ENCODE results near the gene DDIT3. TPM values are rescaled to one million over a fixed set of nuclear protein-coding genes. Genes with fewer than 3 reads are reported as not detected.
"Not testable (repeated sequence)": the region's sequence is repeated elsewhere in the genome, so short reads cannot be mapped to it uniquely, and the experiment has no call there.

DDIT3 gene, protein sequence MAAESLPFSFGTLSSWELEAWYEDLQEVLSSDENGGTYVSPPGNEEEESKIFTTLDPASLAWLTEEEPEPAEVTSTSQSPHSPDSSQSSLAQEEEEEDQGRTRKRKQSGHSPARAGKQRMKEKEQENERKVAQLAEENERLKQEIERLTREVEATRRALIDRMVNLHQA
- 18.5 TPM for polyA plus RNA-seq (2013, experiment 1 of 2)
- 16.4 TPM for polyA plus RNA-seq (2013, experiment 2 of 2)

DNA sequence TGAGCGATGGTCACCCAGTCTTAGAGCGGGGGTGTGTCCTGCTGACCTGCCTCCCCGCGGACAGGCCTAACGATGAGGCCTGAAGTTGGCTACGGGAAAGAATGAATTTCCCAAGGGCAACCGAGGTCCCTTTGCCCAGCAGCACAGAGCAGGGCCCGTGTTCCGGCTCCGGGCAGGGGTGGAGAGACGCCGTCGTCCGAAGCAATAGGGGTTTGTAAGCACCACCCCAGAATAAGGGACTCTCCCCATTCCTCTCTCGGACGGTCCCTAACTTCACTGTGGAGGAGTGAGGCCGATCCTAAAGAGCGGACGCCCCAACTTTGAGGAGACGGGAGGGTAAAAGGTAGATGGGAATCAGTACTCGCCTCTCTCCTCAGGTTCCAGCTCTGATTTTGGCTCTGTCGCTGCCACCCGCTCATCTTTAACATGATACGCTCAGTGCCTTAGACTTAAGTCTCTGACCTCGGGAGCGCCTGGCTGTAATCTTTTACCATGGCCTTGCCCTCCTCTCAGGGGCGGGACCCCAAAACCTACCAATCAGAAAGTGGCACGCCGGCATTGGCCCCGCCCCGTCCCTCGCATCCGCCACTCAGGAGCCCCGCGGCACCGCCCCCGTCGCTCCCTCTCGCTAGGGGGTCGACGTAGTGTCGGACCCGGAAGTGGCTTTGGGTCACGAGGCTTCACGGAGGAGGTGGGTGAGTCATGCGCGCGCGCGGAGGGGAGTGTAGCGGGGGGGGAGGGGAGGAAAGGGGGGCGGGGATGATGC is at the start of gene DDIT3:
TSS of gene DDIT3 (minus strand) at position 462 of the 766 bp plus-strand sequence. CDS start 3,108 bp downstream, outside the sequence.
- Histone ChIP-seq H3K4me1 (ENCODE audit: control insufficient read depth, insufficient read depth, low read length, poor library complexity, severe bottlenecking) (peaks cover 49% of the 10 kb centered on the region), H3K27ac (ENCODE audit: low read depth, low read length, severe bottlenecking) (peak within 1 kb of the TSS; percentile 98), H3K4me3 (ENCODE audit: extremely low read depth, insufficient read depth, low read length, poor library complexity, severe bottlenecking) (peak within 1 kb of the TSS; percentile 92), H3K36me3 (ENCODE audit: control insufficient read depth, insufficient read depth, low read length) (peaks cover 58% of the 10 kb centered on the region), H3K9me3 (ENCODE audit: control insufficient read depth, low read length) (no peaks in the 10 kb centered on the region)
- WGBS, 2 experiments (ENCODE audit: insufficient coverage in 2 of 2), result 0 to 3% methylated on average over 26 to 27 of the region's 52 CpGs

DNA sequence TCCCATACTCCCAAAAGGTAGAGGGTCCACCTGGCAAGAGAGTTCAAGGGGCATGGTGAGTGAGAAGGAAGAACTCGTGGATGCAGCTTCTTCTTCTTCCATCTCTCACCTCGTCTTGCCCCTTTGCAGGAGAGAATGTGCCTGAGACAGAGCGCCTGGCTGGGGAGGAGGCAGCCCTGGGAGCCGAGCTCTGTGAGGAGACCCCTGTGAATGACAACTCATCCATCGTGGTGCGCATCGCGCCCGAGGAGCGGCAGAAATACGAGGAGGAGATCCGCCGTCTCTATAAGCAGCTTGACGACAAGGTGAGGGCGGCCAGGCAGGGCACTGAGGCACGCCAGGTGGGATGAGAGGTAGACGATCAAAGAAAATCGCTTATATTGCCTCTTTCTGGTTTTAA is 49.5 kb upstream of the DDIT3 start:
- H3K4me3 ChIP-seq (ENCODE audit: extremely low read depth, insufficient read depth, low read length, poor library complexity, severe bottlenecking), result no peak overlapping the region
- H3K27ac ChIP-seq (ENCODE audit: low read depth, low read length, severe bottlenecking), result no peak overlapping the region
- no peaks in the 10 kb centered on the region for H3K36me3 ChIP-seq (ENCODE audit: control insufficient read depth, insufficient read depth, low read length)
- H3K4me1 ChIP-seq (ENCODE audit: control insufficient read depth, insufficient read depth, low read length, poor library complexity, severe bottlenecking), result no peaks in the 10 kb centered on the region
- 96 to 98% methylated on average over 13 to 15 of the region's 18 CpGs for WGBS, 2 experiments (ENCODE audit: insufficient coverage in 2 of 2)
- H3K9me3 ChIP-seq (ENCODE audit: control insufficient read depth, low read length), result no peaks in the 10 kb centered on the region

DNA sequence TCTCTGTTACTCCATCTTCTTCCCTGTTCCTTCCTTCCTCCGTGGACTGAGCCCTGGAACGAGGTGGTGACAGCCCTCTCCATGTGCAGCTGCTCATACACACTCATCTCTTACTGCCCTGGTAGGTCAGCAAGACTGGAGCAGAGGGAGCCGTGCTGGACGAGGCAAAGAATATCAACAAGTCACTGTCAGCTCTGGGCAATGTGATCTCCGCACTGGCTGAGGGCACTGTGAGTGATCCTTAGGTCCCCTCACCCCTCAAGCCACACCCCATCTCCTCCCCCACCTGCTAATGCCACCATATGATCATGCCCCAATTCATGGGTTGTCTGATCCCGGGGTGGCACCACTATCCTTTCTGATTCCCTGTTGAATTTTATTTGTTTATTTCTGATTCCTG is 48.5 kb upstream of the DDIT3 start:
- Histone ChIP-seq H3K4me1 (ENCODE audit: control insufficient read depth, insufficient read depth, low read length, poor library complexity, severe bottlenecking) (no peaks in the 10 kb centered on the region), H3K27ac (ENCODE audit: low read depth, low read length, severe bottlenecking) (no peak overlapping the region), H3K36me3 (ENCODE audit: control insufficient read depth, insufficient read depth, low read length) (no peaks in the 10 kb centered on the region), H3K9me3 (ENCODE audit: control insufficient read depth, low read length) (no peaks in the 10 kb centered on the region), H3K4me3 (ENCODE audit: extremely low read depth, insufficient read depth, low read length, poor library complexity, severe bottlenecking) (no peak overlapping the region)
- 90% methylated on average over 3 to 5 of the region's 6 CpGs for WGBS, 2 experiments (ENCODE audit: insufficient coverage in 2 of 2)

DNA sequence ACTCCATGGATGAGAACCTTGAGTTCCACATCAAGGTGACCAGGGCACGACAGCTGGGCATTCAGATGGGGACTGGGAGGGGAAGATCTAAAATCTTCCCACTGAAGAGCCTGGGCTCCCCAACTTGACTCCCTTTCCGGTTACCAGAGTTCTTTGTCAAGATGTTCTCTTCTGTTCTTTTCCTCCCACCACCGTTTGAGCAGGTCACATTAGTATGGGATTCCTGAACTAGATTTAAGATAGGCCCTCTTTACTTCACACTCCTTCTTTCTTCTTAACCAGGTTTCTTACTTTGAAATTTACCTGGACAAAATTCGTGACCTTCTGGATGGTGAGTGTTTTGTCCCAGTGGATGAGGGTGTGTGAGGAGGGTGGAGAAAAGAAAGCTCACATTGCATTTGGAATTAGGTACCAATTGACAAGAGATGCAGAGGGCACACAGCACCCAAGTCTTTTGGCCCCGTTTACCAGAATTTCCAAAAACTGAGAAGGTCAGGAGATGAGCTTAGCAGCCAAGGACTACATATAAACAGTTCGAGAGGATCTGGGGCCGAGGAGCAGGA is 43.9 kb upstream of the DDIT3 start:
- H3K4me1 ChIP-seq (ENCODE audit: control insufficient read depth, insufficient read depth, low read length, poor library complexity, severe bottlenecking), result peaks cover 5% of the 10 kb centered on the region
- no peaks in the 10 kb centered on the region for H3K36me3 ChIP-seq (ENCODE audit: control insufficient read depth, insufficient read depth, low read length)
- WGBS, 2 experiments (ENCODE audit: insufficient coverage in 2 of 2), result 81 to 87% methylated on average over 5 of the region's 7 CpGs
- H3K4me3 ChIP-seq (ENCODE audit: extremely low read depth, insufficient read depth, low read length, poor library complexity, severe bottlenecking), result no peak overlapping the region
- no peaks in the 10 kb centered on the region for H3K9me3 ChIP-seq (ENCODE audit: control insufficient read depth, low read length)
- no peak overlapping the region for H3K27ac ChIP-seq (ENCODE audit: low read depth, low read length, severe bottlenecking)

DNA sequence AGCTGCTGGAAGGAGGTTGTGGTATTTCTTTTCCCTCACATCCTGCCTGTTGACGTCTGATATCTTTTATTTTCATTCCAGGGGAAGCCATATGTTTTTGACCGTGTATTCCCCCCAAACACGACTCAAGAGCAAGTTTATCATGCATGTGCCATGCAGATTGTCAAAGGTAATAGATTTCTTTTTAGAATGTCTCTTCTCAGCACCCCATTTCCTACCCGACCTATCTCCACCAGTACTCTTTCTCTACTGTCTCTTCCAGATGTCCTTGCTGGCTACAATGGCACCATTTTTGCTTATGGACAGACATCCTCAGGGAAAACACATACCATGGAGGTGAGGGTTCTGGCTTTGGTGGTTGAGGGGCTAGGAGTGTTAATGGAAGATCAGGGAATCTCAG is 43.0 kb upstream of the DDIT3 start:
- no peaks in the 10 kb centered on the region for H3K36me3 ChIP-seq (ENCODE audit: control insufficient read depth, insufficient read depth, low read length)
- H3K27ac ChIP-seq (ENCODE audit: low read depth, low read length, severe bottlenecking), result no peak overlapping the region
- peaks cover 5% of the 10 kb centered on the region for H3K4me1 ChIP-seq (ENCODE audit: control insufficient read depth, insufficient read depth, low read length, poor library complexity, severe bottlenecking)
- no peak overlapping the region for H3K4me3 ChIP-seq (ENCODE audit: extremely low read depth, insufficient read depth, low read length, poor library complexity, severe bottlenecking)
- no peaks in the 10 kb centered on the region for H3K9me3 ChIP-seq (ENCODE audit: control insufficient read depth, low read length)
- 92 to 100% methylated on average over 1 to 3 of the region's 4 CpGs for WGBS, 2 experiments (ENCODE audit: insufficient coverage in 2 of 2)

DNA sequence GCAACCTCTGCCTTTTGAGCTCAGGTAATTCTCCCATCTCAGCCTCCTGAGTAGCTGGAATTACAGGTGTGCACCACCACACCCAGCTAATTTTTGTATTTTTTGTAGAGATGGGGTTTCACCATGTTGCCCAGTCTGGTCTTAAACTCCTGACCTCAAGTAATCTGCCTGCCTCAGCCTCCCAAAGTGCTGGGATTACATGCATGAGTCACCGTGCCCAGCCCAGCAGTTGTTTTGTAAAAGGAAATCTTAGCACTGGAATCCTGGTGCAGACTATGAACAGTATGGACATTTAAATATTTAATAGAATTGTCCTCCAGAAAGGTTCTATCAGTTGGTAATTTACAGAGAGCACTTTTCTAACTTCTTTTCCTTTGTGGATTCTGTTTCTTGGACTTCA is 40.8 kb upstream of the DDIT3 start:
- not testable (repeated sequence) for H3K4me1 ChIP-seq (ENCODE audit: control insufficient read depth, insufficient read depth, low read length, poor library complexity, severe bottlenecking); H3K9me3 ChIP-seq (ENCODE audit: control insufficient read depth, low read length); H3K27ac ChIP-seq (ENCODE audit: low read depth, low read length, severe bottlenecking); H3K36me3 ChIP-seq (ENCODE audit: control insufficient read depth, insufficient read depth, low read length); H3K4me3 ChIP-seq (ENCODE audit: extremely low read depth, insufficient read depth, low read length, poor library complexity, severe bottlenecking)
- no CpG with 5 or more reads among the region's 1 CpG for WGBS, 2 experiments (ENCODE audit: insufficient coverage in 2 of 2)

DNA sequence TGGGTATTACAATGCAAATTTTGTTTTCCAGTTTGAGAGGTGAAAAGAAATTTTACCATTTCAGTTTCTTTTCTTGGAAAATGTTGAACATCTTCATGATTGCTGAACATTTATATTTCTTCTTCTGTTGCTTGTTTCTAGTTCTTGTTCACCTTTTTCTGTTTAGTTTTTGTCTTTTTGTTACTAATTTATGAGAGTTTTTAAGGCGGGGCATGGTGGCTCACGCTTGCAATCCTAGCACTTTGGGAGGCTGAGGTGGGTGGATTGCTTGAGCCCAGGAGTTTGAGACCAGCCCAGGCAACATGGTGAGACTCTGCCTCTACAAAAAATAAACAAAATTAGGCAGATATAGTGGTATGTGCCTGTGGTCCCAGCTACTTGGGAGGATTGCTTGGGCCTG is 40.2 kb upstream of the DDIT3 start:
- no peak overlapping the region for H3K27ac ChIP-seq (ENCODE audit: low read depth, low read length, severe bottlenecking)
- H3K4me3 ChIP-seq (ENCODE audit: extremely low read depth, insufficient read depth, low read length, poor library complexity, severe bottlenecking), result no peak overlapping the region
- H3K9me3 ChIP-seq (ENCODE audit: control insufficient read depth, low read length), result no peaks in the 10 kb centered on the region
- H3K4me1 ChIP-seq (ENCODE audit: control insufficient read depth, insufficient read depth, low read length, poor library complexity, severe bottlenecking), result peaks cover 5% of the 10 kb centered on the region
- no CpG with 5 or more reads among the region's 2 CpGs for WGBS, 2 experiments (ENCODE audit: insufficient coverage in 2 of 2)
- H3K36me3 ChIP-seq (ENCODE audit: control insufficient read depth, insufficient read depth, low read length), result no peaks in the 10 kb centered on the region

DNA sequence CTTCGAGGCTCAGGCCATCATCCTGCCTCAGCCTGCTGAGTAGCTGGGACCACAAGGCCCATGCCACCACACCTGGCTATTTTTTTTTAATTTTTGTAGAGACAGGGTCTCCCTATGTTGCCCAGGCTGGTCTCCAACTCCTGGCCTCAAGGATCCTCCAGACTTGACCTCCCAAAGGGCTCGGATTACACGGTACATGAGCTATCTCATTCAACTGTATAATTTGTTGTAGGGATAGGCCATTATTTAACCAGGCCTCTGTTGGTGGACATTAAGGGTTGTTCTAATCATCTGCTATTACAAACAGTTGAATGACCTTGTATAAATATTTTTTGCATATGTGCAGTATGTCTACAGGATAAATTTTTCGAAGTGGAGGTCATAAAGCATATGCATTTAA is 38.5 kb upstream of the DDIT3 start:
- H3K9me3 ChIP-seq (ENCODE audit: control insufficient read depth, low read length), result no peaks in the 10 kb centered on the region
- H3K4me3 ChIP-seq (ENCODE audit: extremely low read depth, insufficient read depth, low read length, poor library complexity, severe bottlenecking), result no peak overlapping the region
- peaks cover 5% of the 10 kb centered on the region for H3K4me1 ChIP-seq (ENCODE audit: control insufficient read depth, insufficient read depth, low read length, poor library complexity, severe bottlenecking)
- WGBS, 2 experiments (ENCODE audit: insufficient coverage in 2 of 2), result 83 to 90% methylated on average over 1 to 2 of the region's 4 CpGs
- no peak overlapping the region for H3K27ac ChIP-seq (ENCODE audit: low read depth, low read length, severe bottlenecking)
- no peaks in the 10 kb centered on the region for H3K36me3 ChIP-seq (ENCODE audit: control insufficient read depth, insufficient read depth, low read length)

DNA sequence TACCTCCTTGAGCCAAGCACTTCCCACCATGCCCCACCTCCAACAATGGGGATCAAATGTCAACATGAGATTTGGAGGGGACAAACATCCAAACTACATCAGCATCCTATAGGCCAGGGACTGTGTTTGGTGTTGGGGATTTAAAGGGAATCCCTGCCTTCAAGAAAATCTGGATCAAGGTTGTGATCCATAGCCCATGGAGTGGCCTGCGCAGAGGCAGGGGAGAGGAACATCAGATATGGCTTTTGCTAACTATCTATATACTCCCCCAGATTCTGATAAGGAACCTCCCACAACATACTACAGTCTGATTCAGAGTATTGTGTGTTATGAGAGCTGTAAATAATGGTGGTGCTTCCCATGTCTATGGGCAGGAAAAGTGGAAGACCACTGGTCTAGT is 34.6 kb upstream of the DDIT3 start:
- H3K27ac ChIP-seq (ENCODE audit: low read depth, low read length, severe bottlenecking), result no peak overlapping the region
- no peak overlapping the region for H3K4me3 ChIP-seq (ENCODE audit: extremely low read depth, insufficient read depth, low read length, poor library complexity, severe bottlenecking)
- H3K9me3 ChIP-seq (ENCODE audit: control insufficient read depth, low read length), result no peaks in the 10 kb centered on the region
- no CpG with 5 or more reads among the region's 1 CpG for WGBS, 2 experiments (ENCODE audit: insufficient coverage in 2 of 2)
- no peaks in the 10 kb centered on the region for H3K36me3 ChIP-seq (ENCODE audit: control insufficient read depth, insufficient read depth, low read length)
- peaks cover 17% of the 10 kb centered on the region for H3K4me1 ChIP-seq (ENCODE audit: control insufficient read depth, insufficient read depth, low read length, poor library complexity, severe bottlenecking)

DNA sequence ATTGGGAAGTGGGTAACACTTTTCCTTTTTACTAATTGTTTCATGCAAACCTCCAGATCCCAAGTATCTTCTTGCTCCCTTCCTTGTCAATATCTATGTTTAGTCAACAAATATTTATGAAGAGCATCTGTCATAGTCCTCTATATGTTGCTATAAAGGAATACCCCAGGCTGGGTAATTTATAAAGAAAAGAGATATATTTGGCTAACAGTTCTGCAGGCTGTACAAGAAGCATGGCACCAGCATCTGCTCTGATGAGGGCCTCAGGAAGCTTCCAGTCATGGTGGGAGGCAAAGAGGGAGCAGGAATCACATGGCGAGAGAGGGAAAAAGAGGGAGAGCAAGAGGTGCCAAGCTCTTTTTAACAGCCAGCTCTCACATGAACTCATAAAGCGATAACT is 34.1 kb upstream of the DDIT3 start:
- H3K36me3 ChIP-seq (ENCODE audit: control insufficient read depth, insufficient read depth, low read length), result no peaks in the 10 kb centered on the region
- no peaks in the 10 kb centered on the region for H3K9me3 ChIP-seq (ENCODE audit: control insufficient read depth, low read length)
- 83 to 100% methylated on average over 1 of the region's 2 CpGs for WGBS, 2 experiments (ENCODE audit: insufficient coverage in 2 of 2)
- H3K4me3 ChIP-seq (ENCODE audit: extremely low read depth, insufficient read depth, low read length, poor library complexity, severe bottlenecking), result no peak overlapping the region
- peaks cover 17% of the 10 kb centered on the region for H3K4me1 ChIP-seq (ENCODE audit: control insufficient read depth, insufficient read depth, low read length, poor library complexity, severe bottlenecking)
- no peak overlapping the region for H3K27ac ChIP-seq (ENCODE audit: low read depth, low read length, severe bottlenecking)
